H1 (cell line): ENCODE results near the gene MT1B. TPM values are rescaled to one million over a fixed set of nuclear protein-coding genes. Genes with fewer than 3 reads are reported as not detected.

Source experiments
- BRCA1 ChIP-seq: IDR thresholded peaks from 2 replicates; pipeline ENCODE4 v1.6.1; 2012; ENCODE audit warnings: low read depth, low read length, improper control_type of control experiment
- CBX8 ChIP-seq: fragments of 300-800, 300-1000 bp; sonication (generic); IDR thresholded peaks from 2 replicates; pipeline ENCODE4 v1.7.1; 2016; ENCODE audit warnings: low read depth, low read length, borderline replicate concordance
- CTBP2 ChIP-seq: IDR thresholded peaks from 2 replicates; pipeline ENCODE4 v1.7.0; 2011; ENCODE audit warnings: borderline replicate concordance, mild to moderate bottlenecking, moderate library complexity, mixed read lengths, low read length; ENCODE audit not compliant: insufficient read depth, insufficient read length
- NRF1 ChIP-seq: IDR thresholded peaks from 2 replicates; pipeline ENCODE4 v1.6.1; 2011; ENCODE audit warnings: mild to moderate bottlenecking, low read depth, low read length, improper control_type of control experiment
- RAD21 ChIP-seq, 2 experiments: IDR thresholded peaks in 1 of 2; conservative IDR thresholded peaks in 1 of 2; 2 replicates each; pipeline ENCODE4 v1.6.1; 2011; ENCODE audit warnings: low read depth in 2 of 2, low read length in 2 of 2, improper control_type of control experiment in 1 of 2, inconsistent platforms in 1 of 2, mild to moderate bottlenecking in 1 of 2, moderate library complexity in 1 of 2
- SIRT6 ChIP-seq: IDR thresholded peaks from one replicate; pipeline ENCODE4 v1.7.1; 2012; ENCODE audit warnings: low read length, inconsistent platforms
- SRF ChIP-seq: IDR thresholded peaks from 2 replicates; pipeline ENCODE4 v1.6.1; 2011; ENCODE audit warnings: mild to moderate bottlenecking, low read depth, low read length, moderate library complexity
- ZNF274 ChIP-seq: IDR thresholded peaks from 2 replicates; pipeline ENCODE4 v1.7.0; 2012; ENCODE audit warnings: low read length, borderline replicate concordance; ENCODE audit errors: extremely low read depth
- polyA plus RNA-seq, 7 experiments: library from polyadenylated mRNA; depleted of rRNA in 3 of 7; stranded (reverse) in 5 of 7; unstranded in 2 of 7; fragments of >200 nt in 5 of 7; fragments of 200-250 nt in 2 of 7; gene quantifications; 1 replicate in 5 of 7; 2 replicates in 1 of 7; 4 replicates in 1 of 7; pipeline versions ENCODE4 v1.2.1 to v1.2.3, GENCODE V29; 2011 to 2013; ENCODE audit warnings: missing spikeins in 2 of 7, mixed read lengths in 2 of 7
- total RNA-seq: library from RNA; stranded (reverse); fragmentation: NEBNext Ultra II Directional; extraction: Animal tissue kit (Norgen Biotek cat#: 25700); gene quantifications from 2 replicates; pipeline ENCODE4 v1.2.1, GENCODE V29; 2021
- TF ChIP-seq, protein P1 (sequence below): fragments of 300-600 bp; sonication (generic); IDR thresholded peaks from 2 replicates; pipeline ENCODE4 v1.7.1; 2012; ENCODE audit warnings: low read length, moderate library complexity, mild to moderate bottlenecking, inconsistent platforms; ENCODE audit not compliant: insufficient replicate concordance

The MT1B gene
- total and polyA plus RNA-seq, 2 of the 8 experiments (the other 6 are each of a cell fraction or from before 2014, with no cell fraction given): not detected

DNA sequence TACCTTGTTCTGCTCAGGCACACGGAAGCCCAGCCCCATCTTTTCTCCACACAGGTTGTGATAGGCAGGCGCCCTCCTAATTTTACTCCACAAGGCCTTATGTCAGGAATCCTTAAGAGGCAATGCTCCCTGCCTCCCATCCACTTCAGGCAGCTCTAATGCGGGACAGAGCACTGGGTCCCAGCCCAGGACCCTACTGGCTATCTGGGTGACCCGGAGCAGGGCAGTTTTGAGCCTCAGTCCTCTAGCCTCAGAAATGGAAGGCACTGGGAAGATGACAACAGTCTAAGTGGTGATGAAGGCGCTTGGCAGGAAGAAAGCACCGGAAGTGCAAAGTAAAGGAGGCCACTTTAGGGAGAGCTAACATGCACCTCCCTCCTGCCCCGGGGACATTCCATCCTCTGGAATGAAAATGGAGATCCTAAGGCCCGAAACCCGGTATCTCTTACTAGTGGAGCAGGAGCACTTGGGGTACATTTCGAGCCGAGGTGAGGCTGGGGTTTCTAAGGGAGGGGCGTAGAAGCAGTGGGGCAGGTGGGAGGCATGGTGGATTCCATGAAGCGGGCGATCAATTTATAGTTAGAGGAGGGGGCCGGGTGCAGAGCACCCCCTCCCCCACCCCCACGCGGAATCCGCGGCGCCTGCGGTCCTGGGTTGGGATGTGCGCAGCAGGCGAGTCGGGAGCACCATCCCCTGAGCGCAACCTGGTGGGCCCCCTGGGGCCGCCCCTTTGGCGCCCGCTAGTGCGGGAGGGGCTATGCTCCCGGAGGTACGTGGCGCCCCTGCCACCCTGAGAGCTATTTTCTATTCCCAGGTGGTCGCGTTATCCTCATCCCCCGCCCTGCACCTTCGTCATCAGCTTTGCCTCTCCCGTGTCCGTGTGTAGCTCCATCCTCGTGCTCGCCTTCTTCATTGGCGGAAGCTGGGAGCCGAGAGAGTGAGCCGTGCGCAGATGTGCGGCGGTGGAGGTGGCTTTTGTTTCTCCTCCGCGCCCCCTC, 11.0 kb downstream of the MT1B start (continued):
- TF ChIP-seq, protein P1, sequence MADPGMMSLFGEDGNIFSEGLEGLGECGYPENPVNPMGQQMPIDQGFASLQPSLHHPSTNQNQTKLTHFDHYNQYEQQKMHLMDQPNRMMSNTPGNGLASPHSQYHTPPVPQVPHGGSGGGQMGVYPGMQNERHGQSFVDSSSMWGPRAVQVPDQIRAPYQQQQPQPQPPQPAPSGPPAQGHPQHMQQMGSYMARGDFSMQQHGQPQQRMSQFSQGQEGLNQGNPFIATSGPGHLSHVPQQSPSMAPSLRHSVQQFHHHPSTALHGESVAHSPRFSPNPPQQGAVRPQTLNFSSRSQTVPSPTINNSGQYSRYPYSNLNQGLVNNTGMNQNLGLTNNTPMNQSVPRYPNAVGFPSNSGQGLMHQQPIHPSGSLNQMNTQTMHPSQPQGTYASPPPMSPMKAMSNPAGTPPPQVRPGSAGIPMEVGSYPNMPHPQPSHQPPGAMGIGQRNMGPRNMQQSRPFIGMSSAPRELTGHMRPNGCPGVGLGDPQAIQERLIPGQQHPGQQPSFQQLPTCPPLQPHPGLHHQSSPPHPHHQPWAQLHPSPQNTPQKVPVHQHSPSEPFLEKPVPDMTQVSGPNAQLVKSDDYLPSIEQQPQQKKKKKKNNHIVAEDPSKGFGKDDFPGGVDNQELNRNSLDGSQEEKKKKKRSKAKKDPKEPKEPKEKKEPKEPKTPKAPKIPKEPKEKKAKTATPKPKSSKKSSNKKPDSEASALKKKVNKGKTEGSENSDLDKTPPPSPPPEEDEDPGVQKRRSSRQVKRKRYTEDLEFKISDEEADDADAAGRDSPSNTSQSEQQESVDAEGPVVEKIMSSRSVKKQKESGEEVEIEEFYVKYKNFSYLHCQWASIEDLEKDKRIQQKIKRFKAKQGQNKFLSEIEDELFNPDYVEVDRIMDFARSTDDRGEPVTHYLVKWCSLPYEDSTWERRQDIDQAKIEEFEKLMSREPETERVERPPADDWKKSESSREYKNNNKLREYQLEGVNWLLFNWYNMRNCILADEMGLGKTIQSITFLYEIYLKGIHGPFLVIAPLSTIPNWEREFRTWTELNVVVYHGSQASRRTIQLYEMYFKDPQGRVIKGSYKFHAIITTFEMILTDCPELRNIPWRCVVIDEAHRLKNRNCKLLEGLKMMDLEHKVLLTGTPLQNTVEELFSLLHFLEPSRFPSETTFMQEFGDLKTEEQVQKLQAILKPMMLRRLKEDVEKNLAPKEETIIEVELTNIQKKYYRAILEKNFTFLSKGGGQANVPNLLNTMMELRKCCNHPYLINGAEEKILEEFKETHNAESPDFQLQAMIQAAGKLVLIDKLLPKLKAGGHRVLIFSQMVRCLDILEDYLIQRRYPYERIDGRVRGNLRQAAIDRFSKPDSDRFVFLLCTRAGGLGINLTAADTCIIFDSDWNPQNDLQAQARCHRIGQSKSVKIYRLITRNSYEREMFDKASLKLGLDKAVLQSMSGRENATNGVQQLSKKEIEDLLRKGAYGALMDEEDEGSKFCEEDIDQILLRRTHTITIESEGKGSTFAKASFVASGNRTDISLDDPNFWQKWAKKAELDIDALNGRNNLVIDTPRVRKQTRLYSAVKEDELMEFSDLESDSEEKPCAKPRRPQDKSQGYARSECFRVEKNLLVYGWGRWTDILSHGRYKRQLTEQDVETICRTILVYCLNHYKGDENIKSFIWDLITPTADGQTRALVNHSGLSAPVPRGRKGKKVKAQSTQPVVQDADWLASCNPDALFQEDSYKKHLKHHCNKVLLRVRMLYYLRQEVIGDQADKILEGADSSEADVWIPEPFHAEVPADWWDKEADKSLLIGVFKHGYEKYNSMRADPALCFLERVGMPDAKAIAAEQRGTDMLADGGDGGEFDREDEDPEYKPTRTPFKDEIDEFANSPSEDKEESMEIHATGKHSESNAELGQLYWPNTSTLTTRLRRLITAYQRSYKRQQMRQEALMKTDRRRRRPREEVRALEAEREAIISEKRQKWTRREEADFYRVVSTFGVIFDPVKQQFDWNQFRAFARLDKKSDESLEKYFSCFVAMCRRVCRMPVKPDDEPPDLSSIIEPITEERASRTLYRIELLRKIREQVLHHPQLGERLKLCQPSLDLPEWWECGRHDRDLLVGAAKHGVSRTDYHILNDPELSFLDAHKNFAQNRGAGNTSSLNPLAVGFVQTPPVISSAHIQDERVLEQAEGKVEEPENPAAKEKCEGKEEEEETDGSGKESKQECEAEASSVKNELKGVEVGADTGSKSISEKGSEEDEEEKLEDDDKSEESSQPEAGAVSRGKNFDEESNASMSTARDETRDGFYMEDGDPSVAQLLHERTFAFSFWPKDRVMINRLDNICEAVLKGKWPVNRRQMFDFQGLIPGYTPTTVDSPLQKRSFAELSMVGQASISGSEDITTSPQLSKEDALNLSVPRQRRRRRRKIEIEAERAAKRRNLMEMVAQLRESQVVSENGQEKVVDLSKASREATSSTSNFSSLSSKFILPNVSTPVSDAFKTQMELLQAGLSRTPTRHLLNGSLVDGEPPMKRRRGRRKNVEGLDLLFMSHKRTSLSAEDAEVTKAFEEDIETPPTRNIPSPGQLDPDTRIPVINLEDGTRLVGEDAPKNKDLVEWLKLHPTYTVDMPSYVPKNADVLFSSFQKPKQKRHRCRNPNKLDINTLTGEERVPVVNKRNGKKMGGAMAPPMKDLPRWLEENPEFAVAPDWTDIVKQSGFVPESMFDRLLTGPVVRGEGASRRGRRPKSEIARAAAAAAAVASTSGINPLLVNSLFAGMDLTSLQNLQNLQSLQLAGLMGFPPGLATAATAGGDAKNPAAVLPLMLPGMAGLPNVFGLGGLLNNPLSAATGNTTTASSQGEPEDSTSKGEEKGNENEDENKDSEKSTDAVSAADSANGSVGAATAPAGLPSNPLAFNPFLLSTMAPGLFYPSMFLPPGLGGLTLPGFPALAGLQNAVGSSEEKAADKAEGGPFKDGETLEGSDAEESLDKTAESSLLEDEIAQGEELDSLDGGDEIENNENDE: no peak
- no peak for TF ChIP-seq BRCA1
- no peak for TF ChIP-seq CTBP2
- TF ChIP-seq SIRT6: no peak
- no peak for TF ChIP-seq NRF1
- no peak for TF ChIP-seq CBX8
- no peak for TF ChIP-seq ZNF274
- TF ChIP-seq SRF: no peak
- TF ChIP-seq RAD21 (IDR thresholded peaks at IDR 0.05 in 1 of 2, conservative IDR thresholded peaks at IDR 0.05 in 1 of 2; ENCODE audit: low read depth in 2 of 2, low read length in 2 of 2): no peak
